GM20431 (cell line): ENCODE data around the gene APOC1.
"Not testable (repeated sequence)": the region's sequence is repeated elsewhere in the genome, so short reads cannot be mapped to it uniquely, and the experiment has no call there.

Experiments
- in situ Hi-C: fragments of 300-500 bp; cut with MseI, MboI; formaldehyde crosslinking; loops from one replicate; pipeline ENCODE4 v1.15.0; 2020; ENCODE audit warnings: low sequenced_read_pairs; ENCODE audit not compliant: unreplicated experiment

Gene APOC1

DNA sequence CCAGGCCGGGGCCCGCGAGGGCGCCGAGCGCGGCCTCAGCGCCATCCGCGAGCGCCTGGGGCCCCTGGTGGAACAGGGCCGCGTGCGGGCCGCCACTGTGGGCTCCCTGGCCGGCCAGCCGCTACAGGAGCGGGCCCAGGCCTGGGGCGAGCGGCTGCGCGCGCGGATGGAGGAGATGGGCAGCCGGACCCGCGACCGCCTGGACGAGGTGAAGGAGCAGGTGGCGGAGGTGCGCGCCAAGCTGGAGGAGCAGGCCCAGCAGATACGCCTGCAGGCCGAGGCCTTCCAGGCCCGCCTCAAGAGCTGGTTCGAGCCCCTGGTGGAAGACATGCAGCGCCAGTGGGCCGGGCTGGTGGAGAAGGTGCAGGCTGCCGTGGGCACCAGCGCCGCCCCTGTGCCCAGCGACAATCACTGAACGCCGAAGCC is 5.6 kb upstream of the APOC1 start:
- in situ Hi-C loops: loop anchor here (10.0 kb wide), 1 partner anchor 46 kb away; the partner anchor contains the start of gene CLPTM1

DNA sequence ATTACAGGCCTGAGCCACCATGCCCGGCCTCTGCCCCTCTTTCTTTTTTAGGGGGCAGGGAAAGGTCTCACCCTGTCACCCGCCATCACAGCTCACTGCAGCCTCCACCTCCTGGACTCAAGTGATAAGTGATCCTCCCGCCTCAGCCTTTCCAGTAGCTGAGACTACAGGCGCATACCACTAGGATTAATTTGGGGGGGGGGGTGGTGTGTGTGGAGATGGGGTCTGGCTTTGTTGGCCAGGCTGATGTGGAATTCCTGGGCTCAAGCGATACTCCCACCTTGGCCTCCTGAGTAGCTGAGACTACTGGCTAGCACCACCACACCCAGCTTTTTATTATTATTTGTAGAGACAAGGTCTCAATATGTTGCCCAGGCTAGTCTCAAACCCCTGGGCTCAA is 4.6 kb upstream of the APOC1 start:
- in situ Hi-C loops: loop anchor here (10.0 kb wide), 1 partner anchor 45 kb away; the partner anchor contains the start of gene CLPTM1

DNA sequence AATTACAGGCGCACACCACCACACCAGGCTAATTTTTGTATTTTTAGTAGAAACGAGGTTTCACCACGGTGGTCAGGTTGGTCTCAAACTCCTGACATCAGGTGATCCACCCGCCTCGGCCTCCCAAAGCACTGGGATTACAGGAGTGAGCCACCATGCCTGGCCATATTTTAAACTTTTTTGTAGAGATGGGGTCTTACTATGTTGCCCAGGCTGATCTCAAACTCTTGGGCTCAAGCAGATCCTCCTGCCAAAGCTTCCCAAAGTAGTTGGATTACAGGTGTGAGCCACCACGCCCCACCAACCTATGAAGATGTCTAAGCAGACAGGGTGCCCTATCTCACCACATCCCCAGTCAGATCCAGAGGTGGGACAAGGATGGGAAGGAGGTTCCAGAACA is 2.5 kb upstream of the APOC1 start:
- in situ Hi-C loops: not testable (repeated sequence)

DNA sequence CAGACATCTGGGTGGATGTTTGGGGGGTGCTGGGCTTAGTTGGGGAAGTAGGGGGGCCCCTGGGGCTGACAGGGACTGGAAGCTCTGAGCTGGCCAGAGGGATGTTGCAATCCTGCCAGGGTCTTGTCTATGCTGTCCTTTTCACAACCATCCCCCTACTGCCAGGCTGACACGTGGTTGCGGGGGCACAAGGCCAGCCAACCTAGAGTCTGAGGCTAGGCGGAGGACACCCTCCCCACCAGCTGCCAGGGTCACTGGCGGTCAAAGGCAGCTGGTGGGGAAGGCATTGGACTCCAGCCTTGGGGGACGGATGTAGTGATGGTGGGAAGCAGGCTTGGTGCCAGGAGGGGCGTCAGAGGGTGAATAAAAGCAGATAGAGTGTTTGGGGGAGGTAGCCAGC is 1.6 kb upstream of the APOC1 start:
- in situ Hi-C loops: no loop called here

DNA sequence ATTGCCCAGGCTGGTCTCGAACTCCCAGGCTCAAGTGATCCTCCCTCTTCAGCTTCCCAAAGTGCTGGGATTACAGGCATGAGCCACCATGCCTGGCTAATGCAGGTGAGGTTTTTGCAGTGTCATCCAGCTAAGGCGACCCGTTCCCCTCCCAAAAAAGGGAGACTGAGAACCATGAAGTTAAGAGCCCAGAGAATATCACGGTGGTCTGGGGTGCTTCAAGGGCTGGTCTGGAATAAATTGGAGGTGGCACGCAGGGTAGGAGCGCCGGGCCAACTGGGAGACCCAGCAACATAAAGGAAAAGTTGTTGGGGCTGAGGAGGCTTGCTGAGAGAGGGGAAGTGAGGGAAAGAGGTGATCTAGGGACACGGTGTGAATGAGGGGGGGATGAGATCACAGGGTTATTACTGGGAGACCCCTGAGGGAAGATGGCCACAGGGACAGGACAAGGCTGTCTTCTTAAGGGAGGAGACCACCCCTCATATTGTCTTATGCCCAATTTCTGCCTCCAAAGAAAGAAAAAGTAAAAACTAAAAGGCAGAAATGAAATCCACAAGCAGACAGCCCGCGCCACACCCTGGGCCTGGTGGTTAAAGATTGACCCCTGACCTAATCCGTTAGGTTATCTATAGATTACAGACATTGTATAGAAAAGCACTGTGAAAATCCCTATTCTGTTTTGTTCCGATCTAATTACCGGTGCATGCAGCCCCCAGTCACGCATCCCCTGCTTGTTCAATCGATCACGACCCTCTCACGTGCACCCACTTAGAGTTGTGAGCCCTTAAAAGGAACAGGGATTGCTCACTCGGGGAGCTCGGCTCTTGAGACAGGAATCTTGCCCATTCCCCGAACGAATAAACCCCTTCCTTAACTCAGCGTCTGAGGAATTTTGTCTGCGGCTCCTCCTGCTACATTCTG is 636 bp upstream of the APOC1 start:
- in situ Hi-C loops: not testable (repeated sequence)

DNA sequence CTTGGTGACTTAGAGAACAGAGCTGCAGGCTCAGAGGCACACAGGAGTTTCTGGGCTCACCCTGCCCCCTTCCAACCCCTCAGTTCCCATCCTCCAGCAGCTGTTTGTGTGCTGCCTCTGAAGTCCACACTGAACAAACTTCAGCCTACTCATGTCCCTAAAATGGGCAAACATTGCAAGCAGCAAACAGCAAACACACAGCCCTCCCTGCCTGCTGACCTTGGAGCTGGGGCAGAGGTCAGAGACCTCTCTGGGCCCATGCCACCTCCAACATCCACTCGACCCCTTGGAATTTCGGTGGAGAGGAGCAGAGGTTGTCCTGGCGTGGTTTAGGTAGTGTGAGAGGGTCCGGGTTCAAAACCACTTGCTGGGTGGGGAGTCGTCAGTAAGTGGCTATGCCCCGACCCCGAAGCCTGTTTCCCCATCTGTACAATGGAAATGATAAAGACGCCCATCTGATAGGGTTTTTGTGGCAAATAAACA is 9.9 kb downstream of the APOC1 start:
- in situ Hi-C loops: no loop called here

DNA sequence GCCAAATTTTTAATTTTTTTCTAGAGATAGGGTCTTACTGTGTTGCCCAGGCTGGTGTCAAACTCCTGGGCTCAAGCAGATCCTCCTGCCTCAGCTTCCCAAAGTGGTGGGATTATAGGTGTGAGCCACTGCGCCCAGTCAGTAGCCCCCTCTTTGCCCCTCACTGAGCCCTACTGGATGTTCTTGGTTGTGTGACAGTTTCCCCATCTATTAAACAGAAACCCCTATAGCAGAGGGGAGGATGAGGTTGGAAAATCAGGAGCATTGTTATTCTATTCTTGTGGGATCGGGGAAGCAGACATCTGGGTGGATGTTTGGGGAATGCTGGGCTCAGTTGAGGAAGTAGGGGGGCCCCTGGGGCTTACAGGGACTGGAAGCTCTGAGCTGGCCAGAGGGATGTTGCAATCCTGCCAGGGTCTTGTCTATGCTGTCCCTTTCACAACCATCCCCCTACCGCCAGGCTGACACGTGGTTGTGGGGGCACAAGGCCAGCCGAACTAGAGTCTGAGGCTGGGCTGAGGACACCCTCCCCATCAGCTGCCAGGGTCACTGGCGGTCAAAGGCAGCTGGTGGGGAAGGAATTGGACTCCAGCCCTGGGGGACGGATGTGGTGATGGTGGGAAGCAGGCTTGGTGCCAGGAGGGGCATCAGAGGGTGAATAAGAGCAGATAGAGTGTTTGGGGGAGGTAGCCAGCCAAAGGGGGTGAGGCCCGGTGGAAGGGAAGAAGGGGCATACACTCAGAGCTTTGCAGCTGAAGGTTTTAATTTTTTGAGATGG is 10.9 kb downstream of the APOC1 start:
- in situ Hi-C loops: no loop called here

DNA sequence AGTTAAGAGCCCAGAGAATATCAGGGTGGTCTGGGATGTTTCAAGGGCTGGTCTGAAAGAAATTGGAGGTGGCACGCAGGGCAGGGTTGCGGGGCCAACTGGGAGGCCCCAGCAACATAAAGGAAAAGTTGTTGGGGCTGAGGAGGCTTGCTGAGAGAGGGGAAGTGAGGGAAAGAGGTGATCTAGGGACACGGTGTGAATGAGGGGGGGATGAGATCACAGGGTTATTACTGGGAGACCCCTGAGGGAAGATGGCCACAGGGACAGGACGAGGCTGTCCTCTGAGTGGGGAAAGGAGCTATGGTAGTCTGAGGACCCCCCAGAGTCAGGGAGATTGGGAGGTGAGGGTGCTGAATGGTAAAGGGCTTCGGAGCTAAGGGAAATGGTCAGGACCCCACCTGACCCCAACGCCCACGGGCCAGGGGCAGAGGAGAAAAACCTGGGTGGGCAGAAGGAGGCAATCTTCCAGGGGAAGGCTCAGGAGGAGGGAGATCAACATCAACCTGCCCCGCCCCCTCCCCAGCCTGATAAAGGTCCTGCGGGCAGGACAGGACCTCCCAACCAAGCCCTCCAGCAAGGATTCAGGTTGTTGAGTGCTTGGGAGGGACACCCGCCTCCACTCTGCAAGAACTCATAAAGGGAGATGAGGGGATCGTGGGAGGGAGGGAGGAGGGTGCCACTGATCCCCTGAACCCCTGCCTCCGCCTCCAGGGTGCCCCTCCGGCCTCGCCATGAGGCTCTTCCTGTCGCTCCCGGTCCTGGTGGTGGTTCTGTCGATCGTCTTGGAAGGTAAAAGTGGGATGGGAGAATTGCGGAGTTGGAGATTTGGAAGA is 12.1 kb downstream of the APOC1 start:
- in situ Hi-C loops: not testable (repeated sequence)

DNA sequence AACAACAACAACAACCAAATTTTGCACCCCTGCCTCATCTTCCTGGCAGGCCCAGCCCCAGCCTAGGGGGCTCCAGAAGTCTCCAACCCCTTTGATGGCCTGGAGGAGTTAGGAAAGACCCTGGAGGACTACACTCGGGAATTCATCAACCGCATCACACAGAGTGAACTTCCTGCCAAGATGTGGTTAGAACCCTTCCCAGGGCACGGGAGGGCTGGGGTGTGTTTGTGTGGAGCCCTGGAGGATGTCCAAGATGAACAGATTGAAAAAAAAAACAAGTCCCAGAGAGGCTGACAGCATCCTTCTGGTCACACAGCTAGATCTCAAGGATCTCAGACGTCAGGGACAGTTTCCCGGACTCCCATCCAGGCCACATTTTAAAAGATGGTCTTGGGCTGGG is 13.3 kb downstream of the APOC1 start:
- in situ Hi-C loops: no loop called here

DNA sequence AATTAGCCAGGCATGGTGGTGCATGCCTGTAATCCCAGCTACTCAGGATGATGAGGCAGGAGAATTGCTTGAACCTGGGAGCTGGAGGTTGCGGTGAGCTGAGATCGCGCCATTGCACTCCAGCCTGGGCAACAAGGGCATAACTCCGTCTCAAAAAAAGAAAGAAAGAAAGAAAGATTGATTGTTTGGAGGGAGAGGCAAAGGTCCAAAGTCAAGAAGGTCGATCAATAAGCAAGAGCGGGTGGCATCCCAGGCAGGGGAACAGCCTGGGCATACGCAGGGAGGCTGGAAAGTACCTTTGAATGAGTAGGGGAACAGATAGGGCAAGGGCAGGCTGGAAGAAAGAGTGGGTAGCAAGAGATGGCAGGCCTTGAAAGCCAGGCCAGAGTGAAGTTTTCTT is 15.7 kb downstream of the APOC1 start:
- in situ Hi-C loops: no loop called here

DNA sequence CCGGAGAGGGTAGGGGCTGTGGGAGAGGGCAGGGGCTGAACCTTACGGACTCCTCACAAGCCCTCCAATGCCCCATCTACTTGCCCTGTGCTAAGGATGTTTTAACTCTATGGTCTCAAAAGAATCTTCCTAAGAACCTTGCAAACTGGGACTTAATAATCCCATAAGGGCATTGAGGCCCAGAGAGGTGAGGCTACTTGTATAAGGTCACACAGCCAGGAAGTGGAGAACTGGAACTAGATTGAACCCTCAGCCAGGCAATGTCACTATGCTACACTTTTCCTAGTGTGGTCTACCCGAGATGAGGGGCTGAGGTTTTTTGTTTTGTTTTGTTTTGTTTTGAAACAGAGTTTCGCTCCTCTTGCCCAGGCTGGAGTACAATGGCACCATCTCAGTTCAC is 17.1 kb downstream of the APOC1 start:
- in situ Hi-C loops: no loop called here

DNA sequence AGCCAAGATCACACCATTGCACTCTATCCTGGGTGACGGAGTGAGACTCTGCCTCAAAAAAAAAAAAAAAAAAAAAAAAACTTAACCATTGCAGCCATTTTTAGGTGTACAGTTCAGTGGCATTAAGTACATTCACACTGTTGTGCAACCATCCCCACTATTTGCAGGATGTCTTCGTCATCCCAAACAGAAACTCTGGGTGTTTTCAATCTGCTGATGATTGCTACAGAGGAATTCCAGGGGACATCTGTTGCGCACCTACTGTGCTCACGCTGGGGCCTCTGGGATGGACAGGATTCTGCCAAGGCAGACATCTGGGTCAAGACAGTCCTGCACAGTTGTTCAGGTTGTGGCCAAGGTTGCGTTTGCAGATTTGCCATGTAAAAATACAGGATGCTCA is 25.3 kb downstream of the APOC1 start:
- in situ Hi-C loops: no loop called here

DNA sequence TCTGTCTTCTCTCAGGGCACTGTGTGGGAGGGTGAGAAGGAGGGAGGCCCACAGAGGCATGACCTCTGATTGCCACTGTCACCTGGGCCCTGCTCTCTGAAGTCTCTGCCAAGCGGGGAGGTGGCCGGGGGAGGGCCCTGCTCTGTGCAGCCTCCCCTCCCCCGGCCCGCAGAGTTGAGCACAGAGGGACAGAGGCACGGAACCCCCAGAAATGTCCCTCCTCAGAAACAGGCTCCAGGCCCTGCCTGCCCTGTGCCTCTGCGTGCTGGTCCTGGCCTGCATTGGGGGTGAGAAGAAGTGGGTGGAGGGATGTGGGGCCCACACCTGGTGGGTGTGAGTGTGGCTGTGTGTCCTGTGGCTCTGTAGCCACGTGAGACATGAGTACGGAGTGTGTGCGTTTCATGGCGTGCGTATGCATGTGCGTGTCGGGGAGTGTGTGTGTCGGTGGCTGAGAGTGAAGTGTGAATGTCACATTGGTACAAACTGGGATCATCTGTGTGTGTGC is 27.7 kb downstream of the APOC1 start, which contains the start of gene APOC4:
APOC4 (plus strand) TSS at position 171 of the 505 bp plus-strand sequence; CDS start at position 212, 41 bp downstream.
- in situ Hi-C loops: no loop called here

DNA sequence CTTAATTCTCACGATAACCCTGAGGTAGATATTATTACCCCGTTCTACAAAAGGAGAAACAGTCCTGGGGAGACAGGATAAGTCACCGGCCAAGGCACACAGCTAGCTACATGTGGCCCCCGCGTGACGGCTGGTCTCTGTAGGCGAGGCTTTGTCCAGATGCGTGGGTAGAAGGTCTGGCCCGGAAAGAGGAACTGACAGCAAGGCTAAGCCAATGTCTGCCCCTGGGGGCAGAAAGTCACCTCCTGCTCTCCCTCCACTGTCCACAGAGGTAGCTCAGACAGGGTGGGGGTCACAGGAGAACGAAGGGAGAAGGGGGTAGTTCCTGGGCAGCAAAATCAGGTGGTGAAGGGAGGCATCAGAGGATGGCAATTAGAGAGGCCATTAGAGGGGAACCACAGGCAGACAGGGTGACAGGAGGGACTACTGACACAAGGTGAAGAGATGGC is 29.4 kb downstream of the APOC1 start:
- in situ Hi-C loops: no loop called here

DNA sequence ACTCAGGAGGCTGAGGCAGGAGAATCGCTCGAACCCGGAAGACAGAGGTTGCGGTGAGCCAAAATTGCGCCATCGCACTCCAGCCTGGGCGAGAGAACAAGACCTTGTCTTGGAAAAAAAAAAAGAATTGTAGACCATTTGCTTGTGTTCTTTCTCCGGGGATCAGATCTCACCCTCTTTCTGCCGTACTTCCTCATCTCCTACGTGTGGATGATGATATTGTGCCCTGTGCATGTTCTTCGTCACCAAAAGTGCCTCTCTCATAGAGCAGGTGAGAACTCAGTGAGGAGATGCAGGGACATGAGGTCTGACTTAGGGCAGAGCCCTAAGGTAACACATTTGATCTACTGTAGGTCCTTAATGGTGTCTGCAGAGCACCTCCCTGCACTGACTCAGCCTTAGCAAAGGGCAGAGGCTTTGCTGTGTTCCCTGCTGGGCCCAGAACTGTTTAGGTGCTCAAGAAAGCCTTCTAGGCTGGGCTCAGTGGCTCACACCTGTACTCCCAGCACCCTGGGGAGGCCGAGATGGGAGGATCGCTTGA is 32.7 kb downstream of the APOC1 start:
- in situ Hi-C loops: no loop called here

DNA sequence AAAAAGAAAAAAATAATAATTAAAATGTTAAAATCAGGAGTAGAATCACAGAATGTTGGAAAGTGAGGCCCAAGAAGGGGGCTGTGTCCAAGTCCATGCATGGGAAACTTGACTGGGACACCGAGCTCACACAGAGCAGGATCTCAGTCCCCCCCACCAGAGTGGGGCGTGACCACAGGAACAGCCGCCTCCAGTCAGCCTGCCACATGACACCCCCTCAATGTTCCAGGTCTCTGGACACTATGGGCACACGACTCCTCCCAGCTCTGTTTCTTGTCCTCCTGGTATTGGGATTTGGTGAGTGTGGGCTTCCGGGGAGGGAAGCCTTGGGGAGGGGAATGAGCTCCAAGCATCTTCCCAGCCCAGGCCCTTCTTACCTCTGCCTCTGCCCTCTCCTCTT is 33.8 kb downstream of the APOC1 start:
- in situ Hi-C loops: no loop called here

DNA sequence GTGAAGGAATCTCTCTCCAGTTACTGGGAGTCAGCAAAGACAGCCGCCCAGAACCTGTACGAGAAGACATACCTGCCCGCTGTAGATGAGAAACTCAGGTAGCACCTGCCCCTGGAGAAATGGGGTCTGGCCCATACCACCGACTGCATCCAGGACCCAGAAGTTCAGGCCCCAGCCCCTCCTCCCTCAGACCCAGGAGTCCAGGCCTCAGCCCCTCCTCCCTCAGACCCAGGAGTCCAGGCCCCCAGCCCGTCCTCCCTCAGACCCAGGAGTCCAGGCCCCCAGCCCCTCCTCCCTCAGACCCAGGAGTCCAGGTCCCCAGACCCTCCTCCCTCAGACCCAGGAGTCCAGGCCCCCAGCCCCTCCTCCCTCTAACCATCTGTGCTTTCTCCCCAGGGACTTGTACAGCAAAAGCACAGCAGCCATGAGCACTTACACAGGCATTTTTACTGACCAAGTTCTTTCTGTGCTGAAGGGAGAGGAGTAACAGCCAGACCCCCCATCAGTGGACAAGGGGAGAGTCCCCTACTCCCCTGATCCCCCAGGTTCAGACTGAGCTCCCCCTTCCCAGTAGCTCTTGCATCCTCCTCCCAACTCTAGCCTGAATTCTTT is 34.5 kb downstream of the APOC1 start:
- in situ Hi-C loops: no loop called here

DNA sequence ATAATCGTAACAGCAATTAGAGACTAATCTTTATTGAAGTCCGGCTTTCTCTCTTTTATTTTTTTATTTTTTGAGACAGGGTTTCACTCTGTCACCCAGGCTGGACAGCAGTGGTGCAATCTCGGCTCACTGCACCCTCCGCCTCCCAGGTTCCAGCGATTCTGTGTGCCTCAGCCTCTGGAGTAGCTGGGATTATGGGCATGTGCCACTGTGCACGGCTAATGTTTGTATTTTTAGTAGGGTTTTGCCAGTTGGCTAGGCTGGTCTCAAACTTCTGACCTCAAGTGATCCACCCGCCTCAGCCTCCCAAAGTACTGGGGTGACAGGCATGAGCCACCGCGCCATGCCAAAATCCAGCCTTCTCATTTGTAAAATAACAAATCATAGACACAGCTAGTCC is 35.1 kb downstream of the APOC1 start:
- in situ Hi-C loops: no loop called here
